ENCODE results near the gene SUDS3. TPM values are rescaled to one million over a fixed set of nuclear protein-coding genes. Genes with fewer than 3 reads are reported as not detected.
A peak's percentile ranks its signal among the peaks of the same experiment; 100 is the strongest.

Gene SUDS3
- total and polyA plus RNA-seq, 12 donors = 7.5 to 28.0 (median 21.6) TPM

- H3K36me3 ChIP-seq = peaks cover 0 to 59% (median 17%) of the 10 kb centered on the region in 9 donors
- no peak for DNase-seq
- H3K27ac ChIP-seq = no peak overlapping the region
- peak in 3 of 8 donors; percentile 11 to 35 (median 25) for ATAC-seq
- intact Hi-C loops (cut with DNase I) = no loop called here
- H3K27me3 ChIP-seq = no peaks in the 10 kb centered on the region
- H3K4me3 ChIP-seq = no peak overlapping the region
- TF ChIP-seq CTCF (IDR thresholded peaks at IDR 0.05) = no peak
- H3K4me1 ChIP-seq = no peaks in the 10 kb centered on the region
- 86 to 93% methylated on average over 1 of the region's 1 CpG for WGBS, 2 donors
- no peaks in the 10 kb centered on the region for H3K9me3 ChIP-seq
These were observed 42.2 kb downstream of the SUDS3 start for GRCh38 chr12:118418385-118419057.

- peaks cover 0 to 37% (median 2%) of the 10 kb centered on the region in 9 donors for H3K36me3 ChIP-seq
- ATAC-seq = no peak
- no peak for TF ChIP-seq CTCF (IDR thresholded peaks at IDR 0.05)
- H3K27me3 ChIP-seq = no peaks in the 10 kb centered on the region
- H3K4me1 ChIP-seq = no peaks in the 10 kb centered on the region
- H3K9me3 ChIP-seq = no peaks in the 10 kb centered on the region
- H3K27ac ChIP-seq = no peak overlapping the region
- WGBS, 2 donors = 91 to 96% methylated on average over 3 of the region's 3 CpGs
- DNase-seq = no peak
- H3K4me3 ChIP-seq = no peak overlapping the region
- intact Hi-C loops (cut with DNase I) = no loop called here
These were observed 44.3 kb downstream of the SUDS3 start for GRCh38 chr12:118420673-118421072.

GRCh38 chr12:118424884-118425283 is 48.5 kb downstream of the SUDS3 start:
- H3K4me1 ChIP-seq = no peaks in the 10 kb centered on the region
- H3K27ac ChIP-seq = no peak overlapping the region
- DNase-seq = no peak
- no peak overlapping the region for H3K4me3 ChIP-seq
- intact Hi-C loops (cut with DNase I) = no loop called here
- WGBS, 2 donors = 51 to 62% methylated on average over 7 of the region's 7 CpGs
- ATAC-seq = no peak
- H3K9me3 ChIP-seq = no peaks in the 10 kb centered on the region
- no peaks in the 10 kb centered on the region for H3K36me3 ChIP-seq
- H3K27me3 ChIP-seq = no peaks in the 10 kb centered on the region
- no peak for TF ChIP-seq CTCF (IDR thresholded peaks at IDR 0.05)

GRCh38 chr12:118425364-118425763 is 49.0 kb downstream of the SUDS3 start:
- H3K36me3 ChIP-seq = no peaks in the 10 kb centered on the region
- TF ChIP-seq CTCF (IDR thresholded peaks at IDR 0.05) = no peak
- H3K4me1 ChIP-seq = no peaks in the 10 kb centered on the region
- intact Hi-C loops (cut with DNase I) = no loop called here
- ATAC-seq (no peak), DNase-seq (no peak)
- H3K27ac ChIP-seq = no peak overlapping the region
- H3K4me3 ChIP-seq = no peak overlapping the region
- no peaks in the 10 kb centered on the region for H3K27me3 ChIP-seq
- 33 to 61% methylated on average over 4 of the region's 4 CpGs for WGBS, 2 donors
- no peaks in the 10 kb centered on the region for H3K9me3 ChIP-seq
